Activated B cell treated with CpG ODN at 0.5 μM for 24 hours (primary cell): ENCODE results near the gene PRKN. TPM values are rescaled to one million over a fixed set of nuclear protein-coding genes. Genes with fewer than 3 reads are reported as not detected.

Source experiments
- ATAC-seq: fragments of 200-7000 bp; cut with Tn5 transposase; one replicate; pipeline ENCODE4 v1.10.0; 2021; ENCODE audit warnings: low read depth, mild to moderate bottlenecking, moderate library complexity
- CTCF ChIA-PET: fragments of 350-600 bp; sonication (Branson Sonifier 250); formaldehyde crosslinking; loops from one replicate; lab custom pipeline; 2021; ENCODE audit warnings: antibody characterized with exemption; lab: Charles Lee
- POLR2A ChIA-PET: fragments of 350-600 bp; sonication (Branson Sonifier 250); formaldehyde crosslinking; loops from one replicate; lab custom pipeline; 2021; ENCODE audit warnings: antibody characterized with exemption; lab: Charles Lee
- DNase-seq: peaks from one replicate; pipeline ENCODE4 v3.0.0; 2022
- H3K27ac Mint-ChIP-seq: one replicate; pipeline ENCODE4 v1.8.0; 2020; ENCODE audit warnings: mixed read lengths
- H3K27me3 Mint-ChIP-seq: one replicate; pipeline ENCODE4 v1.8.0; 2021; ENCODE audit warnings: mixed read lengths
- H3K36me3 Mint-ChIP-seq: one replicate; pipeline ENCODE4 v1.8.0; 2021; ENCODE audit warnings: low read depth, mixed read lengths
- H3K4me1 Mint-ChIP-seq: one replicate; pipeline ENCODE4 v1.8.0; 2021; ENCODE audit warnings: mixed read lengths
- H3K4me3 Mint-ChIP-seq: one replicate; pipeline ENCODE4 v1.8.0; 2020; ENCODE audit warnings: mild to moderate bottlenecking, mixed read lengths
- H3K9me3 Mint-ChIP-seq: one replicate; pipeline ENCODE4 v1.8.0; 2020; ENCODE audit warnings: mixed read lengths
- intact Hi-C: fragments of 100-400 bp; cut with micrococcal nuclease; formaldehyde crosslinking; loops from one replicate; pipeline ENCODE4 v1.15.1; 2024
- total RNA-seq: library from RNA; stranded (reverse); gene quantifications from 2 replicates; pipeline ENCODE4 v1.2.3, GENCODE V29; 2022
- TF ChIP-seq, protein P1 (sequence below): fragments of 200-600 bp; IDR thresholded peaks from one replicate; pipeline ENCODE4 v1.8.0; 2022; ENCODE audit warnings: antibody characterized with exemption, mild to moderate bottlenecking

Gene PRKN
- total RNA-seq, 1 donor from 2014 or later = 2.3 TPM

GRCh38 chr6:161446296-161446925 lies 1281.2 kb downstream of the PRKN start:
- Mint-ChIP-seq H3K4me1 (no peaks in the 10 kb centered on the region), H3K27ac (no peak overlapping the region), H3K9me3 (no peaks in the 10 kb centered on the region), H3K27me3 (peaks cover 2% of the 10 kb centered on the region), H3K36me3 (no peaks in the 10 kb centered on the region), H3K4me3 (no peak overlapping the region)
- POLR2A ChIA-PET = no interaction called here
- no peak for DNase-seq
- CTCF ChIA-PET = interaction anchor here (0.5 kb wide), 1 partner anchor 1056 kb away, joined by 3 read pairs; no protein-coding TSS in a partner anchor
- intact Hi-C loops = no loop called here
- TF ChIP-seq, protein P1, sequence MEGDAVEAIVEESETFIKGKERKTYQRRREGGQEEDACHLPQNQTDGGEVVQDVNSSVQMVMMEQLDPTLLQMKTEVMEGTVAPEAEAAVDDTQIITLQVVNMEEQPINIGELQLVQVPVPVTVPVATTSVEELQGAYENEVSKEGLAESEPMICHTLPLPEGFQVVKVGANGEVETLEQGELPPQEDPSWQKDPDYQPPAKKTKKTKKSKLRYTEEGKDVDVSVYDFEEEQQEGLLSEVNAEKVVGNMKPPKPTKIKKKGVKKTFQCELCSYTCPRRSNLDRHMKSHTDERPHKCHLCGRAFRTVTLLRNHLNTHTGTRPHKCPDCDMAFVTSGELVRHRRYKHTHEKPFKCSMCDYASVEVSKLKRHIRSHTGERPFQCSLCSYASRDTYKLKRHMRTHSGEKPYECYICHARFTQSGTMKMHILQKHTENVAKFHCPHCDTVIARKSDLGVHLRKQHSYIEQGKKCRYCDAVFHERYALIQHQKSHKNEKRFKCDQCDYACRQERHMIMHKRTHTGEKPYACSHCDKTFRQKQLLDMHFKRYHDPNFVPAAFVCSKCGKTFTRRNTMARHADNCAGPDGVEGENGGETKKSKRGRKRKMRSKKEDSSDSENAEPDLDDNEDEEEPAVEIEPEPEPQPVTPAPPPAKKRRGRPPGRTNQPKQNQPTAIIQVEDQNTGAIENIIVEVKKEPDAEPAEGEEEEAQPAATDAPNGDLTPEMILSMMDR = no peak
- no peak for ATAC-seq

DNA sequence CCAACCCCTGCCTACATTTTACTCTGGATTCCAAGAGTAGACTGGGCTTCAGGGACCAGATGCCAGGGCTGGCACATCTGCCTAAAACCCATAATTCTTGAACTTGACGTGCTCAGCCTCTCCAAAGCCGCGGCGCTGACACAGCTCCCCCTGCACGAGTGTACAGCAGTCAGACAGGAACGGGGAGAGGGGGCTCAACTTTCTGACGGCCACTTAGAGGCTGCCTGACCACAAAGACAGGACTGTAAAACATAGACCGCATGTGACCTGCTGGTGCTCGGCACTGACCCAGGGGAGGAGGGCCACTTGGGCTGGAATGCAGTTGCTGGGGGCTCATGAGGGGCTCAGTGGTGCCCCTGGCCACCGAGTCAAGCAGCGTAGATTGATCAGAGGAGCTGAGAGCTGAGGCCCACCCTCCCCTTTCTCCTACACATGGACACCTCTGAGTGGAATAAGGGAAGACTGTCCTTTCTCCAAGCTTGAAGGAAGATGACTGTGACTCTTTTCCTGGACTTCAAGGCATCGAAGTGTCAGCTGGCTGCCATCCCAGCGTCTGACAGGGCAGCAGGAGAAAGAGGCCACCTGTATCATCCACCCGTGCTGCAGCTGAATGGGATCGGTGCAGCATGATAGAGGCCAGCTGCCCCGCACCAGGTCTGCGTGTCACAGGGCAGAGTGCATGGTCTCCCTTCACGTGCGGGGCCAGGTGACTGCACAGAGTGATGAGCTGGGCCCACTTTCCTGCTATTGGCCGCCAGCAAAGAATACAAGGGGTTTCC lies 1282.4 kb downstream of the PRKN start:
- DNase-seq (no peak), ATAC-seq (no peak)
- CTCF ChIA-PET = no interaction called here
- Mint-ChIP-seq H3K4me3 (no peak overlapping the region), H3K36me3 (no peaks in the 10 kb centered on the region), H3K9me3 (no peaks in the 10 kb centered on the region), H3K4me1 (no peaks in the 10 kb centered on the region), H3K27me3 (no peaks in the 10 kb centered on the region), H3K27ac (no peak overlapping the region)
- POLR2A ChIA-PET = no interaction called here
- TF ChIP-seq, protein P1 = no peak
- intact Hi-C loops = no loop called here

GRCh38 chr6:161444464-161444863 lies 1283.1 kb downstream of the PRKN start:
- intact Hi-C loops = no loop called here
- CTCF ChIA-PET = no interaction called here
- Mint-ChIP-seq H3K36me3 (no peaks in the 10 kb centered on the region), H3K9me3 (no peaks in the 10 kb centered on the region), H3K4me3 (no peak overlapping the region), H3K27me3 (no peaks in the 10 kb centered on the region), H3K27ac (no peak overlapping the region), H3K4me1 (no peaks in the 10 kb centered on the region)
- TF ChIP-seq, protein P1 = no peak
- DNase-seq (no peak), ATAC-seq (no peak)
- POLR2A ChIA-PET = no interaction called here

DNA sequence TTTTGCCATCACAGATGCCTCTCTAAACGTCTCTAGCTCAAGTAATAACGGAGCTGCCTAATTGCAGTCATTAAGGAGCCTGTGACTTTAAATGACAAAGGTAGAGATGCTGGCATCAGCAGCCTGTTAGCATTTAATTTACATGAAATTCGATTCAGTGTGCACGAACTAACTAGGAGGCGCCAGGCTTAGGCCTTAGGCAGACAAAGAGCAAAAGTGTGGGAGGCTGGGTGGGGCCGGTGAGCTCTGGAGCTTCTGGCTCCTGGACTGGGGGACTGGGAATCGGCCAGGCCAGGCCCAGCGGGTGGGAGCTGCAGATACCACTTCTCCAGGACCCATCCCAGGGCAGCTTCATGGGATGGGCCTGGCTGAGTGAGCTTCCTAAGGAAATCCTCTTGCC lies 1283.7 kb downstream of the PRKN start:
- ChIA-PET CTCF (no interaction called here), POLR2A (no interaction called here)
- intact Hi-C loops = no loop called here
- Mint-ChIP-seq H3K4me3 (no peak overlapping the region), H3K9me3 (no peaks in the 10 kb centered on the region), H3K36me3 (no peaks in the 10 kb centered on the region), H3K27ac (no peak overlapping the region), H3K27me3 (no peaks in the 10 kb centered on the region), H3K4me1 (no peaks in the 10 kb centered on the region)
- ATAC-seq = no peak
- DNase-seq = no peak
- TF ChIP-seq, protein P1 = no peak

DNA sequence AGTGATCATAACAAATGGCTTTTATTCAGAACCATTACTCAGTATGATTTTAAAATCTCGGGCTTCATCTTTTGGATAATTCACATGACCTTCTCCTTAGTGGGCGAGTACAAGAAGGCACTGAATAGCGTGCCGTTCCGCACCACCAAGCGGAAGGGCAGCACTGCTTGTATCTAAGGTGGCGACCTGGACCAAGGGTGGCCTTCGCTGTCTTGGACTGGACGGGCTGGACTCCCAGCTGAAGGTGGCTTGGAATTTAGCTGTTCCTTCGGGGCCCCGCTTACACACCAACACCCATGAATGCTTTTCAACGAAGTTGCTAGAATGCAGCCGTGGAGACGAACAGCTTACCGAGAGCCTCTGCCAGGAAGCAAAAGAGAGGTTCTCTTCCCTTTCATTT lies 1285.1 kb downstream of the PRKN start:
- no peak for DNase-seq
- no peaks in the 10 kb centered on the region for H3K4me1 Mint-ChIP-seq
- CTCF ChIA-PET = no interaction called here
- TF ChIP-seq, protein P1 = no peak
- no peak for ATAC-seq
- POLR2A ChIA-PET = no interaction called here
- no peaks in the 10 kb centered on the region for H3K27me3 Mint-ChIP-seq
- no peaks in the 10 kb centered on the region for H3K9me3 Mint-ChIP-seq
- H3K4me3 Mint-ChIP-seq = no peak overlapping the region
- no peaks in the 10 kb centered on the region for H3K36me3 Mint-ChIP-seq
- intact Hi-C loops = no loop called here
- no peak overlapping the region for H3K27ac Mint-ChIP-seq
